ENCODE results near the gene CCDC70.
"Not testable (repeated sequence)": the region's sequence is repeated elsewhere in the genome, so short reads cannot be mapped to it uniquely, and the experiment has no call there.

CCDC70 gene

GRCh38 chr13:51865838-51866237 is 4.1 kb downstream of the CCDC70 start:
- DNase-seq = no peak

DNA sequence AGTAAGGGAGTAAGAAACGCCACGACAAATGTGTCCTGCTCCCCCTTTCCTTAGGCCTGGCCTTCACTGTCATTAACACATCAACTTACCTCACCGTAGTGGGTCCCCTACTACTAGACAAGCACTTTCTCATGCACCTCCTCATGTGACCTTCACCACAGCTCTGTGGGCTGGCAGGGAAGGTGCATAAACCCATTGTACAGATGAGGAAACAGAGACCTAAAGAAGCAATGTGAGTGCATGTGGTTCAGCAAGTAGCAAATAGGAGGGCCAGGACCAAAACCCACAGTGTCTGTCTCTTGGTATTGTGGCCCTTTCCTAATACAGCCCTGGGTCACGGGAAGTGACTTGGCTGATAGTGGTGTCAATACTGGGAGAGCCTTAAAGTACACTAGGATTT is 5.3 kb downstream of the CCDC70 start:
- no peak for DNase-seq

GRCh38 chr13:51869916-51870315 is 8.1 kb downstream of the CCDC70 start:
- no peak for DNase-seq

DNA sequence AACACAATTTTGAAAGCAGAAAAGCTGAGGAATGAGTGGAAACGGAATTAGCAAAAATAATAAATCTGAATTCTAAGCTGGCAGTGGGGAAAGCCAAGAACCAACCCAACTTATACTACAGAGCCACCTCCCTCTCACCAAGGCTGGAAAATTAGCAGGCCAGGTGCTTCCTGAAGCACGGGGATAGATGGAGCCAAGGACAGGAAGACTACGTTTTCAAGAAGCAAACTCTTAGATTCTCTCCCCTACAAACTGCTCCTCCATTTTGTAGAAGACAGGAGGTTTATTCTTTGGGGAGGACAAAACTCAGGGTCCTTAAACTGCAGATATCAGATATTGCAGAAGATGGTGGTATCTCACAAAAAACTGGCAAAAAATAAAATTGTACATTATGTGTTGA is 8.8 kb downstream of the CCDC70 start:
- DNase-seq = no peak

DNA sequence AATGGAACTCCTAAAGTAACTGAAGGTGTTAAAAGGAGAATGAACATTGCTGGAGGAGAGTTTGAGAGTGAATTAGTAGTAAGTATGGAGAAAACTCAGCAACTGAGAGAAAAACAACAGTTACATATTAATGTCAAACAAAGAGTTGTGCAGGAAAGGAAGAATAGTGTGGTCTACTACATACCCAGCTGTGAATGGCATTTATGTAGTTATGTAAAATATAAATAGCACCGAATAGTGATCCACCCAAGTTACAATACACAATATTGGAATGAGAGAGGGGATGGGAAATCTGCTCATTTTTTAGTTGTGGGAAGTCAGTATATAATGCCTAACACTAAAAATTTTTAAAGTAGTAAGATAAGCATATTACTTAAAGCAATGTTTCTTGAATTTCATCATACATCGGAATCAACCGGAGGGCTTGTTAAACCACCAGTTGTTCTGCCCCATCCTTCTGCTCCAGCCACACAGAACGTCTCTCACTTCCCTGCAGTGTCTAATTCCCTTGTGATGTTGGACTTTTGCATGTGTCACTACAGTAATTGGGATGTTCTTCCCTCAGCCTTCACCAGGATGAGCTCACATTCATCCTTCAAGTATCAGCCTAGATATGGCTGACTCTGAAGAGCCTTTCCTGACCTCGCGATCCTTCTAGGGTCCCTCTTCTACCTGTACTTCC is 11.5 kb downstream of the CCDC70 start:
- no peak for DNase-seq

GRCh38 chr13:51873837-51874236 is 12.1 kb downstream of the CCDC70 start:
- no peak for DNase-seq

GRCh38 chr13:51874651-51875050 is 12.9 kb downstream of the CCDC70 start:
- no peak for DNase-seq

GRCh38 chr13:51879133-51879532 is 17.4 kb downstream of the CCDC70 start:
- no peak for DNase-seq

DNA sequence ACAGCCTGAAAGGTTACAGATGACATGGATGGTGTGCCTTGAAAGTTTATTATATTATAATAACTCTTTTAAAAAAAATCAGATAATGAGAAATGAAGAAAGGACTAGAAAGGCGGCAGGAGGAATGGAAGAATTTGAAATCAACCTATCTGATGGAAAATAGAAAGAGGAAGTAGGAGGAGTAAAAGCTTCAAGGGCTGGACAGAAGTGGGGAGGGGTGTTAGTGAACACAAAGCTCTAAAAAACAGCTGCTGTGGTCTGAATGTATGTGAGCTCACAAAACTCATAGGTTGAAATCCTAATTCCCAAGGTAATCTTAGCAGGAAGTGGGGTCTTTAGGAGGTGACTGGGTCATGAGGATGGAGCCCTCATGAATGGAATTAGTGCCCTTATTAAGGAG is 19.5 kb downstream of the CCDC70 start:
- peak; percentile 61 for DNase-seq

GRCh38 chr13:51882570-51883225 is 20.9 kb downstream of the CCDC70 start:
- DNase-seq = no peak

DNA sequence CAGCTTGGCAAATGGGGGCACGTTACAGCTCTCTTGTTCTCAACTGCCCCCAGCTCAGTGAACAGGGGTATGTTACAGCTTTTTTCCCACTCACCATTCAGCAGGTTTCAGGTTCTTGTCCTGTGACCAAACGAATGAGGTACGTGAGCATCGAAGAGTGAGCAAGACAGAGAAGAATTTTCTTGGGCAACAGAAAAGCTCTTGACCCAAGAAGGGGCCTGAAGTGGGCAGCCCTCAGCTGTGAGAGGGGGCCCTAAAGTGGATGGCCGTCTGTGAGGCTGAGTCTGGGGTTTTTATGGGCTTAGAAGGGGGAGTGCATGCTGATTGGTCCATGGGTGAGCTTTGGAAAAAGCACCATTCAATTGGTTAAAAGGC is 21.4 kb downstream of the CCDC70 start:
- DNase-seq = no peak

DNA sequence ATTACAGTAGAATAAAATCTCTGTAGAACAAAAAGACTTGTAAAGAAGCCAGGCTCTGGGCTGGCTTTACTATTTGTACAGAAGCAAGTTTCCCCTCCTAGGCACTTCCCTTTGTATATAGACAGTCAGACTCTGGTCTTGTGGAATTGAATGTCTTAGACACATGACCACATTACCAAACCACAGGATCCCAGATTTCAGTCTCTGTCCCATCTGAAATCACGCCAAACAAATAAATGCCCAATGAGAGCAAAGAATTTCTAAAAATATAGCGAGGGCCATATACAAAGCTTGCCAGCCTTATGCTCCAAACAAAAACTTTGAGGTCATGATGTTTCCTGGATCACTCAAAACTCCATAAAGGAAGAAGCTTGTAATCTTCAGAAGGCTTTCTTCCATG is 23.9 kb downstream of the CCDC70 start:
- no peak for DNase-seq

DNA sequence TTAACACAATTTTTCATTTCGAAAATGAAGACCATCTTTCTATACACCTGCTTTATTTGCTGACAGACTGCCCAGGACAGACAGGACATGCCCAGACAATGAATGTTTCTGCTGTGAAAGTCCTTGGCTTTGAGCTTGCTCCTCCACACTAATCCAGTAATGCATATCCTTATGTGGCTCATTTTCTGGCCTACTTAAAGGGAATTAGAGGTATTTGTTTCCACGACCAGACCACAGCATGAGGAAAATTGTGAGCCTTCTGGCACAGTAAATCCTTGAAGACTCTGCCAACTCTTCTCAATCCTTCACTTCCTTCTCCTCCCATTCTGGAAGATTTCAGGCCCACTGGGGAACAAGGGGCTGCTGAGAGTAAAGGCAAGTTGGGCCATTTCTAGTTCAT is 25.7 kb downstream of the CCDC70 start:
- DNase-seq = no peak

DNA sequence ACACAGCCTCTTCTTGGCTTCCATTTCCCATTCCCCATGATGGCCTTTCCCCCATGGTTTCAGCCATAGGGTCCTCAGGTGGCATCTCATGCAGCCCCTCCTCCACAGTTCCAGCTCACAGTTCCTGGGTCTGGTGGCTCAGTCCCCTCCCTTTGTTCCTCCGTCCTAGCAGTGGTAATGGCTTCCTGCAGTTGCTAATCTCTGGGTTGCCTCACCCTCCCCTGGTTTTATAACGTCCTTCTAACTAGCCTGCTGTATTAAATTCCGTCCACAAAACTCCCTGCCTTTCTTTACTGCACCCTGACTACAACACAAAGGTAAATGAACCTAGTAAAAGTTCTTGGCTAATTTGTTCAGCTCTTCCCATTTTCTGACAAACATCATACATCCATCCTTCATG is 30.9 kb downstream of the CCDC70 start:
- no peak for DNase-seq

DNA sequence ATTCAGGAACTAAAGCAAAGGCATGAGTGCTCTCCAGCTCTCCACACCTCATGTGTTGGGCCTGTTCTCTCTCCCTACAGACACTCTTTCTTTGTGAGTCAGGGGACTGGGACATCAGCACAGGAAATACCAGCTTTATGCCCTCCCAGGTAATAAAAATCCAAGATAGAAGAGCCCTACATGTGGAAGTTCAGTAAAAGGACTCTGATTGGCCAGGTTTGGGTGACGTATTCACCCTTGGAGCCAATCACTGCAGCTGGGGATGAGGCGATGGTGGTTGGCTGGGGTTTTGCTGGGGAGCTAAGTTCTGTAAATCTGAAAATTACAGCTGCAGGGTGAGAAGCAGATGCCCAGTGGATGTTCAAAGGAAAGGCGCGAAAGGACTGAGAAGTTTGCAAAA is 32.5 kb downstream of the CCDC70 start:
- no peak for DNase-seq

DNA sequence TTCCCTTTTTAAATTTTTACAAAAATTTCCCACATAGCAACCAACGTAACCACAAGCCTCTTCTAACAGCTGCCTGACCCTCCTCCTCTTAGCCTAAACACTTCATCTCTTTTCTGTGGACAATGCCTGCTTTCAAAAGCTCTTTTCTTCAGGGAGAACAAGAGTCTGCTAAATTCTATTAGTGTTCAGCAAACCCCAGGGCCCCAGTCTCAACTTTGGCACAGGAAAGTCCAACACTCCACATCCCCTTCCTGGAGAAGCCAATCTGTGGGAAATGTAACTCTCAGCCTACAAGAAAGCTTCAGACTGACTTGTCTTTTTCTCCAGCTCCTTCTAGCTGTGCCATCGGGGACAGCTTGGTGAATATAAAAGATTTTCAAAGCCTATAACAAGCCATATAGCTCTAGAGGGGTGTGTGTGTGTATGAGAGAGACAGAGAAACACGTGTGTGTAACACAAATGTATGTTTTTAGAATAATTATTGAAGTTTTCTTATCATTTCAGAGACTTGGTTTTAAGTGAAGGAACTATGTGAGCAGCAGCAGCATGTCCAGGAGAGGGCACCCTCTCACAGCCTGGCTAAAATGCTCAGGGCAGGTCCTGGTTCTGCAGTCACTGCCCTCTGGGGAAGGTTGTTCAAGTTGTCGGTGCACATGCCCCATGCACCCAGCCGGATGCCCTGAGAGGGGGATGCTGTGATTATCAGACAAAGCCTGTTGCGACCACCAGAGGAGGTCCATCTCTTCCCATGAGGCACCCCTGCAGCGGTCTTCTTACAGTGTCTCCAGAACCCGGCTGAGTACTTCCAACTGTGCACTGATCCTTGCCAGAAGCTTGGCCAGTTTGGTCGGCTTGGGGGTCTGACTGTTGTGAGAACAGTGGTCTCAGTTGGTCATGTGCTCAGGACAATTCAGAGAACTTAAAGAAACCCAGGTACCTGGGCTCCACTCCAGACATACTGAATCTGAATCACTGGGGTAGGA is 34.4 kb downstream of the CCDC70 start:
- peak; percentile 83 for DNase-seq

DNA sequence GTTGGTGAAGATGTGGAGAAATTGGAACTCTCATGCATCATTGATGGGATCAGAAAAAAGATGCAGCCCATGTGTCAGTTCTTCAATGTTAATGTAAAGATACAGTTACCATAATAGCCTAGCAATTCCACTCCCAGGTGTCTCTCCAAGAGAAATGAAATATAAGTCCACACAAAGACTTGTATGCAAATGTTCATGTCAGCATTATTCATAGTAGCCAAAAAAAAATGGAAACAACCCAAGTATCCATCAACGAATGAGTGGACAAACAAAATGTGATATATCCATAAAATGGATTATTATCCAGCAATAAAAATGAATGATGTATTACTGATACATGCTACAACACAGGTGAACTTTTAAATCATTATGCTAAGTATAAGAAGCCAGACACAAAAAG is 38.7 kb downstream of the CCDC70 start:
- DNase-seq = no peak

GRCh38 chr13:51902776-51903175 is 41.0 kb downstream of the CCDC70 start:
- DNase-seq = peak; percentile 45

DNA sequence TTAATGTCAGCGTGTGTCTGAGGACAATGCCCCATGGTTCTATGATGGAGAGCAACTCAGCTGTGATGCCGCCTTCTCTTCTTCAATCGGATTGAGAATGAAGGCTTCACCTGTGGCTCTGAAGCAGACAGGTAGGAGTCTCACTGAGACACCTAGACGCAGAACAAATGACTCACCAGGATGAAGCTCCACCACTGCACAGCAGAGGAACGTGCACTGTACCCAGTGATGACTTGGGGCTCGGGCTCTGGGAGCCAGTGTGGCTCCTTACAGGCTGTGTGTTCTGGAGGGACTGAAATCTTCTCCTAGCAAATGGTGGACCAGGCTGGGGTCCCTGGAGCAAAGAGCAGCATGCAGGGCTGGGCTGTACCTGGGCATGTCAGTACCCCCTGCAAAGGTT is 44.0 kb downstream of the CCDC70 start:
- no peak for DNase-seq

- DNase-seq = no peak
Measured at GRCh38 chr13:51906581-51906980, 44.8 kb downstream of the CCDC70 start.

- DNase-seq = peak; percentile 23
Measured at GRCh38 chr13:51907040-51907732, 45.4 kb downstream of the CCDC70 start.

- not testable (repeated sequence) for DNase-seq
Measured at GRCh38 chr13:51909265-51909664, 47.5 kb downstream of the CCDC70 start.

DNA sequence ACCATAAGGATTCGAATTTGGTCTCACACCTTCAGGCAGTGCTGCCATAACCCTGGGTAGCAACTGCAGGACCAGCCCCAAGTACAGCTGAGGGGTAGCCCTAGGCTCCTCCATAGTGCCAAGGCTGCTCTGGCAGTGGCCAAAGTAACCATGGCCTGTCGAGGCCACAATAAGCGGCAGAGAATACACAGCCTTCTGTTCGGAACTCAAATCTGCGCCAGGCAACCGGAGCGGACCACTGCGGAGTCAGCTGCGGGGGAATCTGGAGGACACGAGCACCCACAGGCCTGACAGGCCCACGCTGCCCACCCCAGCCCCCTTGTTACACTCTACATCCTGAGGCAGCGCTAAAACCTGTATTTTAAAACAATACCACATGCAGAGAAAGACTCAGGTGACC is 48.7 kb downstream of the CCDC70 start:
- DNase-seq = no peak
